GM18858 (cell line): ENCODE measurements around the gene LIMA1.
"Not testable (repeated sequence)": the region's sequence is repeated elsewhere in the genome, so short reads cannot be mapped to it uniquely, and the experiment has no call there.

ENCODE experiments used
- ATAC-seq: cut with Tn5 transposase; IDR thresholded peaks from one replicate; pipeline ENCODE4 v1.9.1; 2021; ENCODE audit not compliant: unreplicated experiment

The LIMA1 gene

DNA sequence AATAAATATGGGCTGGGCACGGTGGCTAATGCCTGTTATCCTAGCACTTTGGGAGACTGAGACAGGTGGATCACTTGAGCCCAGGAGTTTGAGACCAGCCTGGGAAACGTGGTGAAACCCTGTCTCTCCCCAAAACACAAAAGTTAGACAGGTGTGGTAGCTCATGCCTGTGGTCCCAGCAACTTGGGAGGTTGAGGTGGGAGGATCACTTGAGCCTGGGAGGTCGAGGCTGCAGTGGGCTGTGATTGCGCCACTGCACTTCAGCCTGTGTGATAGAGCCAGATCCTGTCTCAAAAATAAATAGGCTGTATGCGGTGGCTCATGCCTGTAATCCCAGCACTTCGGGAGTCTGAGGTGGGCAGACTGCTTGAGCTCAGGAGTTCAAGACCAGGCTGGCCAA lies 135.3 kb downstream of the LIMA1 start:
- ATAC-seq = not testable (repeated sequence)

DNA sequence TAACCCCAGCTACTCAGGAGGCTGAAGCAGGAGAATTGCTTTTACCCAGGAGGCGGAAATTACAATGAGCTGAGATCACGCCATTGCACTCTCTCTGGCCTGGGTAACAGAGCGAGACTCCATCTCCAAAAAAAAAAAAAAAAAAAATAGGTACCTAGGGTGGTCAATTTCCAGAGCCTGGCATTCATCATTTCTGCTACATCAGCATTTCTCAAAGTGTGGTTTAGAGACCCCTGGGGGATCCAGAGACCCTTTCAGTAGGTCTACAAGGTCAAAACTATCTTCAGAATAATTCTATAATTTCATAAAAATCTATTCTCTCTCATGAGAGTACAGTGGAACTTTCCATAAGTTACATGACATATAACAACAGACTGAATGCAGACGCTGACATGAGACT lies 136.0 kb downstream of the LIMA1 start:
- no peak for ATAC-seq

DNA sequence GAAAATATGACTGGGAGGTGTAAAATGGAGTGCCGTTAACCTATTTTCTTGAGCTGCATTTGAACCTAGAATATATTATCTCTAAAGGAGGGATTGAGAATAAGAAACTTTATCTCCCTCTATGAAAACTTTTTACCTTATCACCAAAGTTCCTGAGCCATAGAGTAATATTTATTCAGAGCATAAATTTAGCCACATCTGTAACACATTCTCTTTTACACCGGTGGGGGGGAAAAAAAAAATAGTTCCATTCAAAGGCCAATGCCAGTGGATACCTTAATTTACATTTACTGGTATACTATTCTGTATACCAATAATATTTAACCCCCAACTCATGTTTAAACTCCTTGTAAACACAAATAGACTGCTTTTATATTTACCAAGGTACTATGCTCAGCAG lies 137.9 kb downstream of the LIMA1 start:
- no peak for ATAC-seq

DNA sequence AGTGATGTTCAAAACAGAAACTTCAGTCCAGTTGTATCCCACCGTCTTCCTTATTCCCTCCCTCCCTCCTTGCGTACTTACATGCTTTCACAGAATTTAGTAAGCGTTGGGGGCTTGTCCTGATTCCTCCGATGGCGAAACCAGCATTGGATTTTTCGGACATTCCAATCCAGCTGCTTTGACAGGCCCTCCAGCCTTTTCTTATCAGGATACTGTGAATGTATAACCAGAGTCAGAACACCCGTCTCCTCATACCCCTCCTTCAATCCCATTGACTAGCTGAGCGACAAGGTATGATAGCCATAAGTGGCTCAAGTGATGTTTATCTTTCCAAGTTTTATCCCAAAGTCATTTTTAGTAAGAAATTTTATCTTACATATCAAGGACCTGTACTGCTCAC lies 140.3 kb downstream of the LIMA1 start:
- ATAC-seq = no peak

DNA sequence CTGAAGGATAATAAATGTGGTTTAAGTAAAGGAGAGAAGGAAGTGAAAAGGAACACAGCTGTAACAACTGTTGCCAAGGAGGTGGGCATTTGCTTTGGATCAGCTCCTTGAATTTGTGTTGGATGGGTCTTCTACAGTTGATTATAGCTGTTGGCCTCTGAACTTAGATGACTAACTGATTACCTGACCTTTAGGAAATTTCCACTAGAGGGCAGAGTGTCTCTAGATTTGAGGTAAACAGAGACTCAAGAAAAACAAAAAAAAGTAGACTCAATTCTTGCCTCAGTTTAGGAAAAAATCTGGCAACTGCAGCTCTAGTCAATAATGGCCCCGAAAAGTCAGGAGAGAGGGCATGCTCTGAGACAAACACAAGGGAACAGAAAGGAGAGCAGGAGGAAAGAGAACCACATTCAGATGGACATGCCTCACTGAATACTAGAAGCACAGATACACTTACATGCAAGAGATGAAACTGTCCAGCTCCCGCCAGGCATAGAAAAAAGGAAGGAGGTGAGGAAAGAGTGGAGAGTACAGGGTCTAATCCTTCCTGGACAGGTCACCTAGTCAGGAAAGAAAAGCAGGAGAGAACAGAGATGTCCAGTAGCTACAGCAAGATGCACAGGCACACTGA lies 150.7 kb downstream of the LIMA1 start:
- no peak for ATAC-seq

DNA sequence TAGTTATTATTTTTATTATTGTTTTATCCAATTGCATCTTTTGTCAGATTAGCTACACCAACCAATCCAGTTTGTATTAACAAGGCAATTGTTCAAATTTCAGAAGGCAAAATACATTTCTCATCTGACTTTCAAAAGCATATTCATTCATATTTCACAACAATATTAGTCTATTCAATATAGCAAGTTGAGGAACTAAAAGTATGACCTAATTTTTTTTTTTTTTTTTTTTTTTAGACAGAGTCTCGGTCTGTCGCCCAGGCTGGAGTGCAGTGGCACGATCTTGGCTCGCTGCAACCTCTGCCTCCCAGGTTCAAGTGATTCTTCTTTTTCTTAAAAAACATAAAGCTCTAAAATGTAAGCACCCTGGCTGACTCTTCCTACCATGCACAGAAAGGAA lies 154.0 kb downstream of the LIMA1 start:
- ATAC-seq = no peak

DNA sequence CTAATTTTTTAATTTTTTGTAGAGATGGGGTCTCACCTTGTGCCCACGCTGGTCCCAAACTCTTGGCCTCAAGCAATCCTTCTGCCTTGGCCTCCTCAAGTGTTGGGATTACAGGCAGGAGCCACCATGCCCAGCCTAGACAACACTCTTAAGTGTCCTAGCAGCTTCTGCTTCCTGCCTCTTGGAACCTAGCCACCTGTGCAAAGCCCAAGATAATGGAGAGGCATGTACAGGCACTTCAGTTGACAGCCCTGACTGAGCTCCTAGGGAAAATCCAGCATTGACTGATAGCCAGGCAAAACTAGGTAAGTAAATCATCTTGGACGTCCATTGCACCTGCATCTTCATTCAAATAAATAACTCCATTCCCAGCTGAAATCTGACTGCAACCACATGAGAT lies 155.8 kb downstream of the LIMA1 start:
- ATAC-seq = no peak
